KMS-11 (cell line): ENCODE results near the gene FAM131A.

Experiments used
- H2AFZ ChIP-seq: fragments of 200-600 bp; sonication (generic); 2 replicates; pipeline ENCODE4 v1.6.1; 2016; ENCODE audit warnings: antibody characterized with exemption, mixed run types, low read depth
- H3K27ac ChIP-seq: fragments of 200-600 bp; sonication (generic); 2 replicates; pipeline ENCODE4 v1.6.1; 2016; ENCODE audit warnings: mild to moderate bottlenecking, mixed run types
- H3K27me3 ChIP-seq: fragments of 200-600 bp; sonication (generic); 2 replicates; pipeline ENCODE4 v1.6.1; 2017; ENCODE audit warnings: mild to moderate bottlenecking, low read depth, mixed run types, moderate library complexity; ENCODE audit not compliant: insufficient read depth
- H3K36me3 ChIP-seq: fragments of 200-600 bp; sonication (generic); 2 replicates; pipeline ENCODE4 v1.6.1; 2017; ENCODE audit warnings: mild to moderate bottlenecking, mixed run types; ENCODE audit not compliant: insufficient read depth
- H3K4me1 ChIP-seq: fragments of 200-600 bp; sonication (generic); 2 replicates; pipeline ENCODE4 v1.6.1; 2016; ENCODE audit warnings: mild to moderate bottlenecking, low read depth, mixed run types; ENCODE audit not compliant: poor library complexity, severe bottlenecking
- H3K4me2 ChIP-seq: fragments of 200-600 bp; sonication (generic); 2 replicates; pipeline ENCODE4 v1.7.0; 2016; ENCODE audit warnings: mild to moderate bottlenecking, mixed run types
- H3K4me3 ChIP-seq: fragments of 200-600 bp; sonication (generic); IDR thresholded peaks from 2 replicates; pipeline ENCODE4 v1.6.1; 2017; ENCODE audit warnings: low read depth, low read length, mixed read lengths; ENCODE audit not compliant: insufficient read depth
- H3K79me2 ChIP-seq: fragments of 200-600 bp; sonication (generic); 2 replicates; pipeline ENCODE4 v1.6.1; 2016; ENCODE audit warnings: low read depth, mixed run types; ENCODE audit not compliant: insufficient read depth
- H3K9ac ChIP-seq: fragments of 200-600 bp; sonication (generic); 2 replicates; pipeline ENCODE4 v1.6.1; 2016; ENCODE audit warnings: mild to moderate bottlenecking, mixed run types
- H4K20me1 ChIP-seq: fragments of 200-600 bp; sonication (generic); 2 replicates; pipeline ENCODE4 v1.6.1; 2016; ENCODE audit warnings: mild to moderate bottlenecking, mixed run types; ENCODE audit not compliant: insufficient read depth
- TF ChIP-seq, protein P1 (sequence below): fragments of 200-600 bp; sonication (generic); conservative IDR thresholded peaks from 2 replicates; pipeline ENCODE4 v1.6.1; 2017; ENCODE audit warnings: low read depth, mild to moderate bottlenecking, antibody characterized with exemption, low read length, moderate library complexity, mixed read lengths

Gene FAM131A

DNA sequence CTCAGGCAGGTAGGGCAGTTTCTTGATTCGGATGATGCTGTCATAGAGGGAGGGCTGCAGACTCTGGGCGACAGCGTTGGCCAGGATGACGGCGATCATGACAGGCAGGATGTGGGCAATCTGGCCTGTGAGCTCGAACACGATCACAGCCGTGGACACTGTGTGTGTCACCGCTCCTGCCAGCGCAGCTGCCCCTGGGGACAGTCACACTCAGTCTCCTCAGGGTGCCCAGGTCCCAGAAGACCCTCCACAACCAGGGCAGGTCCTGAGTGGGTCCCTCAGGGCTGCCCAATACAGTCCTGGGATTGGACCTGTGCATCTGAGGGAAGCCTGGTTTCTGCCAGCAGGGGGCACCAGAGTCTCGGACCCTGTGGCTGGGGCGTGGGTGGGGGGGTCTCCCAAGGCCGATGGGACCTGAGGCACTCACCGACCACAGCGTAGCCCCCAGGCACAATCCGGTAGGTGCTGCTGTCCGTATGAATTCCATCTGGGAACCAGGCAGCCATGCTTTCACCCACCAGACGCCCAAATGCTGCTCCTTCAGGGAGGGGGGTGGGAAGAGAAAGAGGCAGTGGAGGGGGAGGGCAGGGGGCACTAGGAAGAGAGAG, 16.8 kb downstream of the FAM131A start:
- Histone ChIP-seq H4K20me1 (no peaks in the 10 kb centered on the region), H3K4me3 (no peak overlapping the region), H3K9ac (no peak overlapping the region), H3K79me2 (no peaks in the 10 kb centered on the region), H3K27me3 (no peaks in the 10 kb centered on the region), H3K27ac (no peak overlapping the region), H3K4me1 (no peaks in the 10 kb centered on the region), H2AFZ (no peak overlapping the region), H3K4me2 (no peak overlapping the region), H3K36me3 (no peaks in the 10 kb centered on the region)
- TF ChIP-seq, protein P1, sequence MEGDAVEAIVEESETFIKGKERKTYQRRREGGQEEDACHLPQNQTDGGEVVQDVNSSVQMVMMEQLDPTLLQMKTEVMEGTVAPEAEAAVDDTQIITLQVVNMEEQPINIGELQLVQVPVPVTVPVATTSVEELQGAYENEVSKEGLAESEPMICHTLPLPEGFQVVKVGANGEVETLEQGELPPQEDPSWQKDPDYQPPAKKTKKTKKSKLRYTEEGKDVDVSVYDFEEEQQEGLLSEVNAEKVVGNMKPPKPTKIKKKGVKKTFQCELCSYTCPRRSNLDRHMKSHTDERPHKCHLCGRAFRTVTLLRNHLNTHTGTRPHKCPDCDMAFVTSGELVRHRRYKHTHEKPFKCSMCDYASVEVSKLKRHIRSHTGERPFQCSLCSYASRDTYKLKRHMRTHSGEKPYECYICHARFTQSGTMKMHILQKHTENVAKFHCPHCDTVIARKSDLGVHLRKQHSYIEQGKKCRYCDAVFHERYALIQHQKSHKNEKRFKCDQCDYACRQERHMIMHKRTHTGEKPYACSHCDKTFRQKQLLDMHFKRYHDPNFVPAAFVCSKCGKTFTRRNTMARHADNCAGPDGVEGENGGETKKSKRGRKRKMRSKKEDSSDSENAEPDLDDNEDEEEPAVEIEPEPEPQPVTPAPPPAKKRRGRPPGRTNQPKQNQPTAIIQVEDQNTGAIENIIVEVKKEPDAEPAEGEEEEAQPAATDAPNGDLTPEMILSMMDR: peak; percentile 84

DNA sequence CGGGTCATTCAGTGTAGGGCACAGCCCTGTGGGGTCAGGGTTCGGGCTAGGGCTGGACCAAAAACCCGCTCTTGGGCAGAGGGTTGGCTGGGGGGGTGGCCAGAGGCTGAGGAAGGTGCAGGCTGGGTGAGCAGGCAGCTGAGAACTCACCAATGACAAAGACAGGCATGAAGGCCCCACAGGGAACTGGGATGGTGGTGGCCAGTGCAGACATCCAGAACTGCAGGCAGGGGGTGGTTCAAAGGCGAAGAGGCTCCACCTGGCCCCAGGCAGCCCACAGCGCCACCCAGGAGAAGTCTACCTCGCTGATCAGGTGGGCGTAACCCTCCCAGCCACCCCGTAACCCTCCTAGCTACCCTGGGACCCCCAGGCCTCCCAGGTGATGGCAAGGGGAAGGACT, 17.4 kb downstream of the FAM131A start:
- no peak overlapping the region for H3K4me3 ChIP-seq
- H3K4me2 ChIP-seq: no peak overlapping the region
- no peaks in the 10 kb centered on the region for H4K20me1 ChIP-seq
- no peaks in the 10 kb centered on the region for H3K36me3 ChIP-seq
- TF ChIP-seq, protein P1: no peak
- no peaks in the 10 kb centered on the region for H3K4me1 ChIP-seq
- H3K9ac ChIP-seq: no peak overlapping the region
- no peaks in the 10 kb centered on the region for H3K79me2 ChIP-seq
- H3K27ac ChIP-seq: no peak overlapping the region
- no peaks in the 10 kb centered on the region for H3K27me3 ChIP-seq
- no peak overlapping the region for H2AFZ ChIP-seq

DNA sequence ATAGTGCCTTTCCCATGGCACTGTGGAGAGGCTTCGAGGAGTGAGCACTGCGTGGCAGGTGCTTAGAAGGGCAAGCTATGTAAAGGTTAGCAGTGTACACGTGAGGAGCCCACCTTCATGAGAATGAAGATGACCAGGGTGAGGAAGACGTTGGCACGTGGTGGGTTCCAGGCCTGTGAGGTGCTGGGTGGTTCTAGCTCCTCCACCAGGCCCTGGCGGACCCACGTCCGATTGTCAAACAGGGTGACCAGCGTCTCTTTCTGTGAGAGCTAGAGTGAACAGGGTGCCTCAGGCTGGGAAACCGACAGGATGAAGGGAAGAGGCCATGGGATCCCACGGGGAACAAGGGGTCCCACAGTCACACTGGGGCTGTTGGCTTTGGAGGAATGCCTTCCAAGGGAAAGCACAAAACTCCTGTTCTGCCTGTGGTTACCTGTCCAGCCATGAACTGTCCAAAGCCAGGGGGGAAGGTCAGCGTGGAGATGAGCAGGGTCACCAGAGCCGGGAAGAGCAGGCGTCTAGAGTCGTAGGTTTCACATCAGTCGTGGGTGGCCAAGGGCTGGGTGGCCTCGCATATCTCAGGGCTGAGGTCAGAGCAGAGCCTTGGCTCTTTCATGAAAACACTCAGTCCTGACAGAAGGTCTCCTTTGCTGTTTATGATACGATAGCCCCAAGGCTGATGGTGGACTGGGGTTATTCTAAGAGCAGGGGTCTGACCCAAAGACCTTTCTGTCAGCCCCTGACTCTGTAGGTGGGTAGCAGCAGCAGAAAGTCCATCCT, 18.1 kb downstream of the FAM131A start:
- Histone ChIP-seq H3K4me1 (peaks cover 5% of the 10 kb centered on the region), H3K4me2 (no peak overlapping the region), H3K36me3 (no peaks in the 10 kb centered on the region), H3K27me3 (no peaks in the 10 kb centered on the region), H2AFZ (no peak overlapping the region), H4K20me1 (no peaks in the 10 kb centered on the region), H3K9ac (no peak overlapping the region), H3K27ac (no peak overlapping the region), H3K4me3 (no peak overlapping the region), H3K79me2 (no peaks in the 10 kb centered on the region)
- TF ChIP-seq, protein P1: no peak

DNA sequence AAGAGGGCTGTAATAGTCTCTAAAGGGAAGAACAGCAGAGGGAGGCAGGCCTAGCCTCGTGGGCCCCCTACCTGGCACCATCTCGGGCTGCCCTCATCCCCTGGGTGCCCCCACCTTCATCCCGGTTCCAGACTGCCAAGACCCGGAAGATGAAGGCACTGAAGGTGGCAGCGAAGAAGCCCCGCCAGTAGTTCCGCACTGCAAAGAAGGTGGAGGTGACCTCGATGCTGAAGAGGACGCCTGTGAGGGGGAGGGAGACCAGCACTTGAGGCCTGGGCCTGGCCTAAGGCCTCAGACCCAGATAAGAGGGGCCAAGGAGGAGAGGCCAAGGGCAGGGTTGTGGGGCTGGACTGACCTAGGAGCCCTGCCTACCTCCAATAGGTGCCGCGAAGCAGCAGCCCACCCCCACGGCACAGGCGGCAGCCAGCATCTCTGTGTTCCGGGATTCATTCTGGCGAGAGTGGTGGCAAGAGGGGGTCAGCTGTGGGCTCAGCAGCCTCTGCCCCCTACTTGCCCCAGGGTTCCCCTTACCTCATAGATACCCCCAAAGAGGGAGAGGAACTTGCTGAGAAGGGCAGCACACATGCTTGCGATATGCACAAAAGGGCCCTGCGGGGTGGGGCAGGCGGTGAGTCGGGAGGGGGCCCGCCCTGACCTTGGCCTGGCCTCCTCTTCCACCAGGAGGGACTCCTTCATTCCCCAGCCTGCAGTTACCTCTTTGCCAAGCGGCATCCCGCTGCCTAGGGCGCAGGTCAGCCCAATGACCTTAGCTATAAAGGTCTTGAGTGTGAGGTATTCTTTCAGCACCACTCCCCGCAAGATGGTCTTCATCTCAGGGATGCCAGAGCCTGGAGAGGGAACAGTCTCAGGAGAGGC, 20.1 kb downstream of the FAM131A start:
- no peak overlapping the region for H3K9ac ChIP-seq
- no peaks in the 10 kb centered on the region for H3K27me3 ChIP-seq
- H3K79me2 ChIP-seq: no peaks in the 10 kb centered on the region
- H3K4me2 ChIP-seq: no peak overlapping the region
- H2AFZ ChIP-seq: no peak overlapping the region
- TF ChIP-seq, protein P1: no peak
- no peaks in the 10 kb centered on the region for H3K36me3 ChIP-seq
- H3K27ac ChIP-seq: no peak overlapping the region
- H3K4me3 ChIP-seq: no peak overlapping the region
- H3K4me1 ChIP-seq: peaks cover 6% of the 10 kb centered on the region
- H4K20me1 ChIP-seq: no peaks in the 10 kb centered on the region
